ENCODE measurements around the gene PGA3.
"Not testable (repeated sequence)": the region's sequence is repeated elsewhere in the genome, so short reads cannot be mapped to it uniquely, and the experiment has no call there.

Gene PGA3

DNA sequence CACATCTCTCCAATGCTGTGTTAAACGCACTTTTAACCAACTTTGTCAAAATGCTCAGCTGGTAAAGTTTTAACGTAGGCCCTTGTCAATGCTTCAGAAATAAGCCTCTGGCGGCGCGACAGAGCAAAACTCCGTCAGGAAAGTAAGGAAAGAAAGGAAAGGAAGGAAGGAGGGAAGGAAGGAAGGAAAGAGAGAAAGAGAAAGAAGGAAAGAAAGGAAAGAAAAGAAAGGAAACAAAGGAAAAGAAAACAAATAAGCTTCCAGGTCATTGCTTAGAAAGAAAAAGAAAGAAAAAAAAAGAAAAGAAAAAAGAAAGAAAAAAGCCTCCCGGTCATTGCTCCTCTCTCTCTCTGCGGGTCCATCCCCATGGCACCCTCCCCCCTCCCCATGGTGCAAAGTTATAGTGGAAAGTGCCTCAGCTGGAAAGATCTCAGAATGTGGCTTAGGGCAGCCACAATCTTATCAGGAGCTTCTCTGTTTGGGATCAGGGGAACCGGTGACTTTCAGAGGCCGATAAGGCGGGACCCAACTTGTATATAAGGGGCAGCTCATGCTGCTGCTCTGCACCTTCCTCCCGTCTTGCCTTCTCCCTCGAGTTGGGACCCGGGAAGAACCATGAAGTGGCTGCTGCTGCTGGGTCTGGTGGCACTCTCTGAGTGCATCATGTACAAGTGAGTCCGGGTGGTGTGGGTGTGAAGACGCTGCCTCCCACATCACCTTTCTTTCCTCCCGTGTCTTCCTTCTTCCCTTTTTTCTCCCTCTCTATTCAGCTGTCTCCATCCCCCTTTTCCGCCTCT, at the start of gene PGA3:
Gene PGA3 (plus strand): TSS at position 566 of the 797 bp plus-strand sequence. CDS start 50 bp downstream, at position 616.
- in situ Hi-C loops (cut with MboI; ENCODE audit: low sequenced_read_pairs): not testable (repeated sequence)

DNA sequence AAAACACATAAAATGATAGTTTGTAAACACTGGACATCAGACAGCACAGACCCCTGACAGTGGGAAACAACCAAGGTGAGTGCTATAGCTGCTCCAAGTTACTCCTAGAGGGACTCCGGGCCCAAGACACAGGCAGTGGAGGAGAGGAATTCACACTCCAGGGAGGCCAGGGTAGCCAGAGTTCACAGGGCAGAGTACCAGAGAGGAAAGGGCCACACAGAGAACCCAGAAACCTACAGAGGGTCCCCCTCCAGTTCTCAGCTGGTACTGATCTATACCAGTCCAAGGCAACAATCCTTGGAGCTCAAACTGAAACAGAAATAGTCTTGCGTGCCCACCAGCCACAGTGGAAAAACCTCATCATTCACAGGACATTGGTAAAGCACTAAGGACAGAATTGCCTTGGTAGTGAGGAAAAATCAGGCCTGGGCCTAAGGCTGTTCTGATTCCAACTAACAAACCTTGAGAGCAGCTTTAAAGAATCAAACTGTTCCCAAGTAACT, 49.7 kb upstream of the PGA3 start:
- in situ Hi-C loops (cut with MboI; ENCODE audit: low sequenced_read_pairs): no loop called here

DNA sequence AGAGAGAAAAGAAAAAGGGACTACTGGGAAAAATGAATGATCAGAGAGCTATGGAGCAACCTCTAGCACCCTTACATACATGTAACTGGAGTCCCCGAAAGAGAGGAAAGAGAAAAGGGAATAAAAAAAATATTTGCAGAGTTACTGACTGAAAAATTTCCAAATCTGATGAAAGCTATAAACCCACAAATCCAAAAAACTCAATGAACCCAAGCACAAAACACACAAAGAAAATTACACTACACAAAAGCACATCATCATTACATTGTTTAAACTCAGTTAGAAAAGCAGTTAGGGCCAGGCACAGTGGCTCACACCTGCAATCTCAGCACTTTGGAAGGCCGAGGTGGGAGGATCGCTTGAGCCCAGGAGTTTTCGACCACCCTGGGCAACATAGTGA, 48.8 kb upstream of the PGA3 start:
- in situ Hi-C loops (cut with MboI; ENCODE audit: low sequenced_read_pairs): no loop called here

DNA sequence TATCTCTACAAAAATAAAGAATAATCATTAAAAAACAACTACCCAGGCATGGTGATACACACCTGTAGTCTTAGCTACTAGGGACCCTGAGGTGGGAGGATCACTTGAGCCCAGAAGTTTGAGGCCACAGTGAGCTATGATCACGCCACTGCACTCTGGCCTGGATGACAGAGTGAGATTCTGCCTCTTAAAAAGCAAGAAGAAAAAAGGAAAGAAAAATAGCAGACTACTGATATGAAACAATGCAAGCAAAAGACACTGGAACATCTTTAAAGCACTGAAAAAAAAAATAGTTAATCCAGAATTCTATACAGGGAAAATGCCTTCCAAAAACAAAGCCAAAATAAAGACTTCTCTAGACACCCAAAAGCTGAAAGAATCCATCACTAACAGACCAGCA, 48.0 kb upstream of the PGA3 start:
- in situ Hi-C loops (cut with MboI; ENCODE audit: low sequenced_read_pairs): no loop called here

DNA sequence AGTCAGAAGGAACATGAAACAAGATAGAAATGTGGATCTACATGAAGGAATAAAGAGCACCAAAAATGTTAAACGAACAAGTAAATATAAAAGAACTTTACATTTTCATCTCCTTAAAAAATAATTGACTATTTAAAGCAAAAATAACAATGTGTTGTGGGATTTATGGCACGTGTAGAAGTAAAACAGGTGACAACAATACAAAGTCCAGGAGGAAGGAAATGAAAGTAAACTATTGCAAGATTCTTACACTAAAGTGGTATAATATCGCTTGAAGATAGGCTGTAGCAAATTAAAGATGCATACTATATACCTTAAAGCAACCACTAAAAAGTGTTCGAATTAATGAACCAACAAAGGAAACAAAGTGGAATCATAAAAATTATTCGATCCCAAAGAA, 47.6 kb upstream of the PGA3 start:
- in situ Hi-C loops (cut with MboI; ENCODE audit: low sequenced_read_pairs): no loop called here

DNA sequence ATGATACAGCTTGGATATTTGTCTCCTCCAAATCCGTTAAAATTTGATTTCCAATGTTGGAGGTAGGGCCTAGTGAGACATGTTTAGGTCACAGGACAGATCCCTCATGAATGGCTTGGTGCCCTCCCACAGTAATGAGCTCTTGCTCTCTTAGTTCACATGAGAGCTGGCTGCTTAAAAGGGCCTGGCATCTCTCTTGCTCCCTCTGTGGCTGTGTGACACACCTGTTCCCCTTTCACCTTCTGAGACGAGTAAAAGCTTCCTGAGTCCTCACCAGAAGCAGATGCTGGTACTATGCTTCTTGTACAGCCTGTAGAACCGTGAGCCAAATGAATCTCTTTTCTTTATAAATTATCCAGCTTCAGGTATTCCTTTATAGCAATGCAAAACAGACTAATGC, 45.6 kb upstream of the PGA3 start:
- in situ Hi-C loops (cut with MboI; ENCODE audit: low sequenced_read_pairs): no loop called here

DNA sequence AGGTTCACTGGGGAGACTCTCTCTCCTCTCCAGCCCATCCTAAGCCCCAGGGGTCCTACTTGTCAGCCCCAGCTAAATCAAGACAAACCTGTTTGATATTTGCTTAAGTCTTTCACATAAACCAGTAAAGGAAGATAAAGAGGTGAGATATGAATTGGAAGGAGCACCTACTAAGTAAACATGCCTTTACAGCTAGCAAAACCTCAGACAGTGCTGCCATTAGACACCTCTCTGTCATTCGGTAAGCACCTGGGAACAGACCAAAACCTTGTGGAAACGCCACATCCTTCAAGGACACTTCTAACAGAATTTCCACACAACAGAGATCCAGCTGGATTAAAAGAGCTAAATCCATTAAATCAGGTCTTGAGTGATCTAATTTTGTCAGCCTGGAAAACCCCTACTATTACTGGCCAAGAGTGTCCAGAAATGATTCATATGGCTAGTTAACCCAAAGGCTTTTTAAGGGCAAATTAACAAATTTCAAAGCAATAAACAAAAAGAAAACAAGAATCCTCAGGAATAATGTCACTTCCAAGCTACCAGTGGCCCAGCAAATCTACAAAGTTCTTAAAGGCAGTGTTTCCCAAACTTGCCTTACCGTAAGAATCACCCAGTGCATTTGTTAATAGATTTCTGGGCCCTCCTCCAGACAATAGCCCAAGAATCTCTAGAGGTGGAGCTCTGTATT, 44.5 kb upstream of the PGA3 start:
- in situ Hi-C loops (cut with MboI; ENCODE audit: low sequenced_read_pairs): no loop called here

DNA sequence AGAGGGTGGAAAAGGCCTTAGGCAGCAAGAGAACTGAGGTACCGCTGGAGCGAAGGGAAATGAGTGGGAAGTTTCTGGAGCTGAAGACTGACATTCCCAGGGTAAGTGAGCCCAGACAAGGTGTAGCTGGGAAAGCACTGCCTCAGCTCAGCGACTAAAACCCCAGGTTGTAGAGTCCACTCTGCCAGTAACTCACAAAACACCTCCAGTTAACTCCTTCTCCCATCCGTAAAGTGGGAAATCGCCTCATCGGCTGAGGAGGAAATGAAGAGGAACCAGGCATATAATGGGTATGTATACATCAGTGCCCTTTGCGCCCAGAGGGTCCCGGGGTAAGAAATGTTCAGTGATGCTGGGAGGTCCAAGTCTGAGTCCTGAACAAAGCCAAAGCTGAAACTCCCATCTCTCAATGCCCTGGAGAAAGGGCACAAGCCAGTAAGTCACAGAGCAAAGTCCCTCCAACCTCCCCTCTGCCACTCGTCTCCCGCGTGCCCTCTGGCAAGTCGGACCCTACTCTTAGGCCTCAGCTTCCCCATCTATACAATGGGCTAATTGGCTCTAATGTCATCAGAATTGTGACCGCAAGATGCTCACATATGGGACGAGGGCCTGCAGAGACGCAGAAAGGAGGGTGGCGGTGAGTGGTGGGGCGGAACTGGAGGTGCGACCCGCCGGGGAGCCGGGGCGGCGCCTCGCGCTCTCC, 42.7 kb upstream of the PGA3 start:
- in situ Hi-C loops (cut with MboI; ENCODE audit: low sequenced_read_pairs): no loop called here

DNA sequence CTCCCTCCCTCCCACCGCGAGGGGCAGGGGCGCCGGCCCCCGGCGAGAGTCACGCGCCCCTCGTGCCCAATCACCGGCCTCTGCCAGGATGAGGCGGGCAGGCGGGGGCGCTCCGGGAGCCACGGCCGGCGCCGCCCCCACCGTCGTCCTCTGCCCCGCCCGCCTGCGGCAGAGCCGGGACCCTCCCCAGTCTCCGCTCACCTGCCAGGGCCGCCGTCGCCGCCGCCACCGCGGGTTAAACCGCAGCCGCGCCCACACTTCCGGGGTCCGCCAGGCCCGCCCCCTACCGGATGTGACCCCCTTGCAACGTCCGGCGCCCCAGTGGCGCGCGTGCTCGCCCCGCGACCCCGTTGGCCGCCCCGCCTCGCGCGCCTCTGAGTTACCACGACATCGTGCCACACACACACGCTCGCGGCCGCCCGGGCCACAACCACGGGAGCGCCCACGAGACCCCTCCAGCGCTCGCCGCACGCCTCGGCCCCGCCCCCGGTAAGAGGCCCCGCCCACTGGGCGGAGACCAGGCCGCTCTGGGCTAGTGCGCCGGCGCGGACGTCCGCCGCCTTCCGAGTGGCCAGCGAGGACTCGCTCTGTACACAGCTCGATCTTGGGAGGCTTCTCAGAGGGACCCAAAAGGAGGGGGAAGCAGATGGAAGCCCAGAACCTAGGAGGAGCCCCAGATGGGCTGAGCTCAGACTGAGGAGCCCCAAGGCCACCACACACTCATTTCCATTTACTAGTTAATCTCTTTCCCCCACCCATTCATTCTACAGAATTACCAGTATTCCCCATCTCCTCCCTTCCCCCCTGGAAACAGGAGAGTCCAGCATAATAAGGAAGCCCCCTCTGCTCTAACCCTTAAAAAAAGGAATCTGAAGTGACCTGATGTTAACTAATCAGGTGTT, 41.9 kb upstream of the PGA3 start, which contains the start of gene VPS37C:
Gene VPS37C (minus strand): TSS at position 237 of the 902 bp plus-strand sequence. CDS start 22,597 bp downstream, outside the sequence.
- in situ Hi-C loops (cut with MboI; ENCODE audit: low sequenced_read_pairs): no loop called here

DNA sequence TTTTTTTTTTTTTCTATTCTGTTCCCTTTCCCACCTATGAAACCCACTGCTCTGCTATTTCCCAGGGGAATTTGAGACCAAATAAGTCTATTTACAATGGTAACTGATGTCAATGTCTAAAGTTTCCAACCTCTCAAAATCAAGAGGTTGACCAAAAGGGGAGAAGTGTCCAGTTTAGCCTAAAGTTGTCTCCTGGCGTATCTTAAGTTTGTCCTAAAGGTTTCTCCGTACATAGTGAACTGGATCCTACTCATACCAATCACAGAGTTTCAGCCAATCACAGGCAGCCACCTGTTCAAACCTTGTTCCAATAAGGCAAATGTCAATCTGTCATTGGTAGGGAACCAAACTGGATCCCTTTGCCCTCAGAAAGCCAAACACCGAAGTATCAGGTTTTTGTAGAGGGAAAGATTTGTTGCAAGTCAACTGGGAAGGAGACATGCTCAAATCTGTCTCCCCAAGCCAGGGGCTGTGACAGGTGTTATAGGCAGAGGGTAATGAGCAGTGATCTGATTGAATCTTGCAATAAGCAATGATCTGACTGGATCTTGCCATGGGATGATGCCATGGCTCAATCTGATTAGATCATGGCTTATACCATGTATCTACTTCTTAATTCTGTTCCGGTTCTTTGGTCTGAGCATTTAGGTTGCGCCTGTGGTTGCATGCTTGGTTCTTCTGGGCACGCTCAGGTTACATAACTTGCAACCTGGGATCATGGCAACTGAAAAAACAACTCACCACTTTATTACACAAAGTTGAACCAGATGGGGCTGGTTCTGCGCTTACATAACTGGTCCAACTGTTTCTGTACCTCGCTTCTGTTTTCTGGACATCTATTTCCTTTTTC, 41.0 kb upstream of the PGA3 start:
- in situ Hi-C loops (cut with MboI; ENCODE audit: low sequenced_read_pairs): no loop called here

DNA sequence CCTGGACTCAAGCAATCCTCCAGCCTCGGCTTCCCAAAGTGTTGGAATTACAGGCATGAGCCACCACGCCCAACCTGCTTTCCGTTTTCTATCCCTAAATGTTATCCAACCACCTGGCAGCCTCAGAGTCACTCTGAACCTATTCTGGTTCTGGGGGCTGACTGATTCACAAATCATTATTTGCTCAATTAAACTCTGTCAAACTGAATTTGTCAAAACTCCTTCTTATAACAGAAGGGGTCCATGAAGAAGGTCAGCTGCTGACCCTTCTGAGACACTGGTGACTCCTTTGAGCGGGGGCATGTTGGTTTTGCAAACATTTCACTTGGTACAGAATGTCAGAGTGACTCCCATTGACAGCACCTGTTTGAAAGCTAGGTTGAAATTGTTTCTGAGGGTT, 40.3 kb upstream of the PGA3 start:
- in situ Hi-C loops (cut with MboI; ENCODE audit: low sequenced_read_pairs): no loop called here

DNA sequence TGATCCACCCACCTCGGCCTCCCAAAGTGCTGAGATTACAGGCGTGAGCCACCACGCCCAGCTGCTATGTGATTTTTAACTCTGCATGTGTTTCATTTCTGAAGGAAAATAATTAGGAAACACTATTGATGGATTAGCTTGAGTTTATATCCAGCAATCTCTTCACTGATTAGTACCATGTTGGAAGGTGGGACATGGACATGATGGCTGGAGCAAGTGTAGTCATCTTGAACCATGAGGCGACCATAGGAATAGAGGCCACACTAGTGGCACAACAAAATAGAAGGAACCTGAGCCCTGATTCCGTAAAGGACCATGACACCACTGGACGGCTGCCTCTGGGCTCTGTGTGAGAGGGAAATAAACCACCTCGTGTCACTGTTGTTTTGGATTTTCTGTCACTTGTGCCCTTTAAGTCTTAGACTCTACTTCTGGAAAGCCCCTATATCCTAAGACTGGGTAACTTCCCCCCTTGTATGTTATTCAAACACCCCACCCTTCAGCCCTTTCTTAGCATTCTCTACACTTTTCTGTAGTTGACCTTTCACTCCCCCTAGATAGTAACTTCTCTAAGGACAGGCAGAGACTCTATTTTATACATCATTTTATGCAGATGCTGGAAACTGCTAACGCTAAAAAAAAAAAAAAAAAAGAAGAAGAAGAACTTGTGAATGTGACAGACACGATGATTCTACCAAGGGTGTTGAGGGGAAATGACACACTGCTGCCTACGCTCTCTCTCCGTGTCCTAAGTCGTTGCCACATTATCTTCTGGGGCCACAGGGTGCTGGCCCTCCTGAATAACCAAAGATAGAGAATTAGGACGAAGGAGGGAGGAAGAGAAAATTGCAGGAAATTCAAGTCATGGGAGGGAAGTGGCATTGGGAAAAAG, 39.4 kb upstream of the PGA3 start:
- in situ Hi-C loops (cut with MboI; ENCODE audit: low sequenced_read_pairs): no loop called here

DNA sequence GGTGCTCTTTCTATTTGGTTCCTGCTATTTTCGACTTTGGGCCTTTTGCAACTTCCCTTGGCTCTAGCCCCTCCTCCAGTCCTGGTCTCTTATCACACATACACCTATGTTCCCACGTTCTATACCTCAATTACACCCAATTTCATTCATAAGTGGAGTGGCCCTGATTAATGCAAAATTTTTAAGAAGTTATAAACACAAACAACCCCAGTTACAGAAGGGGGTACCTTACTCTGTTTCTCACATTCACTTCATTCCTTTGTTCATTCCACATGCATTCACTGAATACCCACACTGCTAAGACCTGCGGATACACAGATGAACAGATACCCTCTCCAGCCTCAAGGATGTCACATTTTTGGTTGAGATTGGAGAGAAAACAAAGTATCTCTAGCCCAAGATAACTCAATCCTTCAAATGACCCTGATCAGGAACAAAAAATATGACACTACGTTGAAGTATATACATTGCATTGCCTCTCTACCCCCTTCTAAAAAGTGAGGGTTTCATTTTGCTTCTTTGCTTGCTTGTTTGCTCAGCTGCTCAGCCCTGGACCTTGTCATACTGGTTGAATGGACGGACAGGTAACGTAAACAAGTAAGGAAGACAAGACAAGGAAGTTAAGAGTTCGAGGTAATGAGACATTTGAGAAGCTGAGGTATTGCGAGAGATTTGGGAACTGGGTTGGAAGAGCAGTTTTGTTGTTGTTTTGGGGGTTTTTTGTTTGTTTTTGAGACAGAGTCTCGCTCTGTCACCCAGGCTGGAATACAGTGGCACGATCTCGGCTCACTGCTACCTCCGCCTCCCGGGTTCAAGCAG, 38.5 kb upstream of the PGA3 start:
- in situ Hi-C loops (cut with MboI; ENCODE audit: low sequenced_read_pairs): no loop called here

DNA sequence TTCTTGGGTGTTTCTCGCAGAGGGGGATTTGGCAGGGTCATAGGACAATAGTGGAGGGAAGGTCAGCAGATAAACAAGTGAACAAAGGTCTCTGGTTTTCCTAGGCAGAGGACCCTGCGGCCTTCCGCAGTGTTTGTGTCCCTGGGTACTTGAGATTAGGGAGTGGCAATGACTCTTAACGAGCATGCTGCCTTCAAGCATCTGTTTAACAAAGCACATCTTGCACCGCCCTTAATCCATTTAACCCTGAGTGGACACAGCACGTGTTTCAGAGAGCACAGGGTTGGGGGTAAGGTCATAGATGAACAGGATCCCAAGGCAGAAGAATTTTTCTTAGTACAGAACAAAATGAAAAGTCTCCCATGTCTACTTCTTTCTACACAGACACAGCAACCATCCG, 37.5 kb upstream of the PGA3 start:
- in situ Hi-C loops (cut with MboI; ENCODE audit: low sequenced_read_pairs): not testable (repeated sequence)

DNA sequence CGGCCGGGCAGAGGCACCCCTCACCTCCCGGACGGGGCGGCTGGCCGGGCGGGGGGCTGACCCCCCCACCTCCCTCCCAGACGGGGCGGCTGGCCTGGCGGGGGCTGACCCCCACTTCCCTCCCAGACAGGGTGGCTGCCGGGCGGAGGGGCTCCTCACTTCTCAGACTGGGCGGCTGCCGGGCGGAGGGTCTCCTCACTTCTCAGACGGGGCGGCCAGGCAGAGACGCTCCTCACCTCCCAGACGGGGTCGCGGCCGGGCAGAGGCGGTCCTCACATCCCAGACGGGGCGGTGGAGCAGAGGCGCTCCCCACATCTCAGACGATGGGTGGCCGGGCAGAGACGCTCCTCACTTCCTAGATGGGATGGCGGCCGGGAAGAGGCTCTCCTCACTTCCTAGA, 37.0 kb upstream of the PGA3 start:
- in situ Hi-C loops (cut with MboI; ENCODE audit: low sequenced_read_pairs): not testable (repeated sequence)

DNA sequence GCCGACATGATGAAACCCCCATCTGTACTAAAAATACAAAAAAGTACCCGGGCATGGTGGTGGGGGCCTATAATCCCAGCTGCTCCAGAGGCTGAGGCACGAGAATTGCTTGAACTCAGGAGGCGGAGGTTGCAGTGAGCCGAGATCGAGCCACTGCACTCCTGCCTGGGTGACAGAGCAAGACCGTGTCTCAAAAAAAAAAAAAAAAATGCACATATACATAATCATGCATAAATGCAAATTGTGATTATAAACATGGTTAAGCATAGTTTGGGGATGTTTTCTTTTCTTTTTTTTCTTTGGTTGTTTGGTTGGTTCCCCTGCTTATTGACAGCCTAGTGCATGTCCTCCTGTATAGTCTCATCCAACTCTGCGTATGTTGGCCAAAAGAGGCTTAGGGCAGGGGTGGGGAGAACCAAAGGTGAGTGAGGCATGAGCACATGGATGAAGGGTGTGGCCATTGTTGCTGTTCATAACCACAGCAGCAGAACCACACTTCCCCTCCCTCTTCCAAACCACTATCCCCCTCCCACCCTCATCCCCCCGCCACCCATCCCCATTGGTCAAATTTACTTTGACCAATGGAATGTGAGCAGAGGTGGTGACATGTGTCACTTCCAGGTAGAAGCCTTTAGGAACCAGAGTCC, 35.1 kb upstream of the PGA3 start:
- in situ Hi-C loops (cut with MboI; ENCODE audit: low sequenced_read_pairs): no loop called here

DNA sequence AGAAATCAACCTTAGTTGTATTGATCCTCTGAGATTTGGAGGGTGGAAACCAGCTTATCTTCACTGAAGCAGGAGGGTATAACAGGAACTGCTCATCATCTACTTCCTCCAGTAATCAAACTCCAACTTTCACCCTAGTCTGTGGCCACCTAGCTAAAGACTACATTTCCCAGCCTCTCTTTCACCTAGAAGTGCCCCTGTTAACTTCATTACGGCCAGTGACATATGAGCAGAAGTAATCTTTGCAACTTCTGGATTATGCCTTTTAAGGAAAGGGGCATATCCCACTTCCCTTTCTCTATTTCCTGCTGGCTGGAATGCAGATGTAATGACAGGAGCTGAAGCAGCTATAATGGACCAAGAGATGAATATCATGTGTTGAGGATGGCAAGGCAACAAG, 34.5 kb upstream of the PGA3 start:
- in situ Hi-C loops (cut with MboI; ENCODE audit: low sequenced_read_pairs): no loop called here
